Measurements from ENCODE around the gene KCND2.

The KCND2 gene

GRCh38 chr7:120311028-120311788 lies 38.2 kb downstream of the KCND2 start:
- DNase-seq (ENCODE audit: low read depth in 2 of 2): no peak

- no peak for DNase-seq (ENCODE audit: low read depth in 2 of 2)
These were observed 47.4 kb downstream of the KCND2 start for GRCh38 chr7:120320218-120320961.

GRCh38 chr7:120327054-120327453 lies 54.1 kb downstream of the KCND2 start:
- no peak for DNase-seq (ENCODE audit: low read depth in 2 of 2)

GRCh38 chr7:120332433-120332832 lies 59.5 kb downstream of the KCND2 start:
- DNase-seq (ENCODE audit: low read depth in 2 of 2): no peak

GRCh38 chr7:120334475-120334874 lies 61.5 kb downstream of the KCND2 start:
- DNase-seq (ENCODE audit: low read depth in 2 of 2): no peak

- DNase-seq (ENCODE audit: low read depth in 2 of 2): no peak
These were observed 64.4 kb downstream of the KCND2 start for GRCh38 chr7:120337308-120337907.

GRCh38 chr7:120344276-120344675 lies 71.3 kb downstream of the KCND2 start:
- no peak for DNase-seq (ENCODE audit: low read depth in 2 of 2)

GRCh38 chr7:120353171-120353570 lies 80.2 kb downstream of the KCND2 start:
- DNase-seq (ENCODE audit: low read depth in 2 of 2): no peak

GRCh38 chr7:120360918-120361317 lies 87.9 kb downstream of the KCND2 start:
- no peak for DNase-seq (ENCODE audit: low read depth in 2 of 2)

- DNase-seq (ENCODE audit: low read depth in 2 of 2): no peak
These were observed 90.4 kb downstream of the KCND2 start for GRCh38 chr7:120363414-120363813.

- no peak for DNase-seq (ENCODE audit: low read depth in 2 of 2)
These were observed 98.0 kb downstream of the KCND2 start for GRCh38 chr7:120370954-120371353.

GRCh38 chr7:120373174-120373573 lies 100.2 kb downstream of the KCND2 start:
- no peak for DNase-seq (ENCODE audit: low read depth in 2 of 2)

GRCh38 chr7:120394595-120394994 lies 121.6 kb downstream of the KCND2 start:
- DNase-seq (ENCODE audit: low read depth in 2 of 2): no peak

GRCh38 chr7:120395526-120396019 lies 122.6 kb downstream of the KCND2 start:
- no peak for DNase-seq (ENCODE audit: low read depth in 2 of 2)

- no peak for DNase-seq (ENCODE audit: low read depth in 2 of 2)
These were observed 125.5 kb downstream of the KCND2 start for GRCh38 chr7:120398284-120399000.

- DNase-seq (ENCODE audit: low read depth in 2 of 2): no peak
These were observed 128.0 kb downstream of the KCND2 start for GRCh38 chr7:120400806-120401455.

- no peak for DNase-seq (ENCODE audit: low read depth in 2 of 2)
These were observed 129.2 kb downstream of the KCND2 start for GRCh38 chr7:120402079-120402767.

- no peak for DNase-seq (ENCODE audit: low read depth in 2 of 2)
These were observed 129.8 kb downstream of the KCND2 start for GRCh38 chr7:120402801-120403200.

- no peak for DNase-seq (ENCODE audit: low read depth in 2 of 2)
These were observed 131.1 kb downstream of the KCND2 start for GRCh38 chr7:120404042-120404441.

GRCh38 chr7:120405652-120406051 lies 132.7 kb downstream of the KCND2 start:
- DNase-seq (ENCODE audit: low read depth in 2 of 2): no peak

- DNase-seq (ENCODE audit: low read depth in 2 of 2): no peak
These were observed 134.0 kb downstream of the KCND2 start for GRCh38 chr7:120407010-120407409.

Measured in stimulated activated CD4-positive, alpha-beta T cell treated with anti-CD3 and anti-CD28 coated beads, Interleukin-1b, Interleukin-23, amount 100 ng/mL, for 4 hours (primary cell).